Measurements from ENCODE around the gene IFNLR1. TPM values are rescaled to one million over a fixed set of nuclear protein-coding genes. Genes with fewer than 3 reads are reported as not detected.

The IFNLR1 gene
- total RNA-seq, 4 donors from 2014 or later = 1.3 to 1.5 TPM; not detected in 2

- Histone ChIP-seq H3K9me3 (no peaks in the 10 kb centered on the region), H3K27me3 (peaks cover 0 to 3% of the 10 kb centered on the region in 2 donors), H3K4me1 (peaks cover 0 to 11% (median 4%) of the 10 kb centered on the region in 4 donors), H3K27ac (no peak overlapping the region), H3K36me3 (no peaks in the 10 kb centered on the region), H3K4me3 (no peak overlapping the region)
- DNase-seq (ENCODE audit: low spot score in 2 of 2) = no peak
- TF ChIP-seq EP300 (IDR thresholded peaks at IDR 0.05) (no peak), CTCF (IDR thresholded peaks at IDR 0.05) (no peak)
- 35 to 47% methylated on average over 2 of the region's 2 CpGs for WGBS, 2 donors
Observed at GRCh38 chr1:24195136-24195535, 8.0 kb upstream of the IFNLR1 start.

GRCh38 chr1:24193046-24193445, 6.0 kb upstream of the IFNLR1 start:
- peaks cover 0 to 11% of the 10 kb centered on the region in 2 donors for H3K27me3 ChIP-seq

GRCh38 chr1:24191860-24192259, 4.8 kb upstream of the IFNLR1 start:
- 62 to 69% methylated on average over 5 of the region's 5 CpGs for WGBS, 2 donors
- Histone ChIP-seq H3K4me1 (peaks cover 0 to 18% (median 4%) of the 10 kb centered on the region in 4 donors), H3K27ac (no peak overlapping the region), H3K9me3 (no peaks in the 10 kb centered on the region), H3K4me3 (no peak overlapping the region), H3K27me3 (peaks cover 0 to 23% of the 10 kb centered on the region in 2 donors), H3K36me3 (no peaks in the 10 kb centered on the region)
- DNase-seq (ENCODE audit: low spot score in 2 of 2) = no peak
- TF ChIP-seq POLR2A (IDR thresholded peaks at IDR 0.05) (no peak), EP300 (IDR thresholded peaks at IDR 0.05) (no peak)

More at GRCh38 chr1:24193046-24193445, 6.0 kb upstream of the IFNLR1 start:
- no peak for DNase-seq (ENCODE audit: low spot score in 2 of 2)
- WGBS, 2 donors = 34 to 37% methylated on average over 4 of the region's 4 CpGs
- peaks cover 0 to 9% (median 3%) of the 10 kb centered on the region in 4 donors for H3K4me1 ChIP-seq
- H3K9me3 ChIP-seq = no peaks in the 10 kb centered on the region
- no peak overlapping the region for H3K4me3 ChIP-seq
- TF ChIP-seq EP300 (IDR thresholded peaks at IDR 0.05) (no peak), CTCF (IDR thresholded peaks at IDR 0.05) (no peak), POLR2A (IDR thresholded peaks at IDR 0.05) (no peak)
- no peak overlapping the region for H3K27ac ChIP-seq
- no peaks in the 10 kb centered on the region for H3K36me3 ChIP-seq

GRCh38 chr1:24190983-24191461, 3.9 kb upstream of the IFNLR1 start:
- DNase-seq (ENCODE audit: low spot score in 2 of 2) = no peak
- Histone ChIP-seq H3K27me3 (peaks cover 0 to 31% of the 10 kb centered on the region in 2 donors), H3K27ac (no peak overlapping the region), H3K4me3 (no peak overlapping the region), H3K9me3 (no peaks in the 10 kb centered on the region), H3K36me3 (no peaks in the 10 kb centered on the region), H3K4me1 (peaks cover 0 to 21% (median 4%) of the 10 kb centered on the region in 4 donors)
- WGBS, 2 donors = 75 to 77% methylated on average over 3 of the region's 3 CpGs
- TF ChIP-seq EP300 (IDR thresholded peaks at IDR 0.05) = no peak
- TF ChIP-seq POLR2A (IDR thresholded peaks at IDR 0.05) = no peak
- TF ChIP-seq CTCF (IDR thresholded peaks at IDR 0.05) = no peak

GRCh38 chr1:24189528-24189927, 2.4 kb upstream of the IFNLR1 start:
- peaks cover 0 to 38% of the 10 kb centered on the region in 2 donors for H3K27me3 ChIP-seq
- H3K4me3 ChIP-seq = no peak overlapping the region
- DNase-seq (ENCODE audit: low spot score in 2 of 2) = no peak
- H3K36me3 ChIP-seq = no peaks in the 10 kb centered on the region
- peaks cover 0 to 21% (median 4%) of the 10 kb centered on the region in 4 donors for H3K4me1 ChIP-seq
- TF ChIP-seq POLR2A (IDR thresholded peaks at IDR 0.05) (no peak), EP300 (IDR thresholded peaks at IDR 0.05) (no peak), CTCF (IDR thresholded peaks at IDR 0.05) (no peak)
- 70 to 75% methylated on average over 7 of the region's 7 CpGs for WGBS, 2 donors
- peak overlapping the region in 1 of 4 donors; percentile 12 for H3K27ac ChIP-seq
- no peaks in the 10 kb centered on the region for H3K9me3 ChIP-seq

GRCh38 chr1:24186711-24186992, 437 bp downstream of the IFNLR1 start:
- Histone ChIP-seq H3K4me1 (peaks cover 0 to 14% (median 0%) of the 10 kb centered on the region in 4 donors), H3K27ac (peak overlapping the region in 1 of 4 donors; percentile 61), H3K27me3 (peaks cover 0 to 38% of the 10 kb centered on the region in 2 donors), H3K4me3 (peak overlapping the region; percentile 24 to 54 (median 40)), H3K9me3 (no peaks in the 10 kb centered on the region), H3K36me3 (no peaks in the 10 kb centered on the region)
- 39 to 48% methylated on average over 8 of the region's 8 CpGs for WGBS, 2 donors
- TF ChIP-seq EP300 (IDR thresholded peaks at IDR 0.05) (no peak), CTCF (IDR thresholded peaks at IDR 0.05) (no peak), POLR2A (IDR thresholded peaks at IDR 0.05) (no peak)
- no peak for DNase-seq (ENCODE audit: low spot score in 2 of 2)
